Lower lobe of right lung (tissue), 2 donors: Measurements from ENCODE around the gene PLEKHH3. TPM values are rescaled to one million over a fixed set of nuclear protein-coding genes. Genes with fewer than 3 reads are reported as not detected.

Source experiments
- ATAC-seq, 2 donors: fragments of 200-7000 bp; cut with Tn5 transposase; one replicate each; pipeline ENCODE4 v1.9.1; 2020 to 2022; ENCODE audit warnings: mild to moderate bottlenecking in 2 of 2, moderate library complexity in 2 of 2
- DNase-seq: peaks from one replicate; pipeline ENCODE4 v3.0.0-alpha.2; 2020
- H3K27ac ChIP-seq: fragments of 200-600 bp; one replicate; pipeline ENCODE4 v1.8.0; 2022
- H3K27me3 ChIP-seq: fragments of 200-600 bp; one replicate; pipeline ENCODE4 v1.8.0; 2022; ENCODE audit warnings: low read depth
- H3K36me3 ChIP-seq: fragments of 200-600 bp; one replicate; pipeline ENCODE4 v1.8.0; 2022; ENCODE audit warnings: mild to moderate bottlenecking
- H3K4me1 ChIP-seq: fragments of 200-600 bp; one replicate; pipeline ENCODE4 v1.8.0; 2022
- H3K4me3 ChIP-seq: fragments of 200-600 bp; one replicate; pipeline ENCODE4 v1.8.0; 2022; ENCODE audit warnings: mild to moderate bottlenecking
- H3K9me3 ChIP-seq: fragments of 200-600 bp; one replicate; pipeline ENCODE4 v1.8.0; 2022
- intact Hi-C: fragments of 100-400 bp; cut with DNase I; formaldehyde crosslinking; loops from one replicate; pipeline ENCODE4 v1.11.0; 2022
- total RNA-seq: library from RNA; stranded (reverse); fragmentation: NEBNext Ultra II Directional; extraction: Animal tissue kit (Norgen Biotek cat#: 25700); gene quantifications from one replicate; pipeline ENCODE4 v1.2.1, GENCODE V29; 2021
- TF ChIP-seq, protein P1 (sequence below): fragments of 200-600 bp; IDR thresholded peaks from one replicate; pipeline ENCODE4 v1.8.0; 2022; ENCODE audit warnings: antibody characterized with exemption, mild to moderate bottlenecking
- donor health status: DM: no; HTN: yes; CAD: no; lungs with severe emphysema.

Gene PLEKHH3
- total RNA-seq, 1 donor from 2014 or later: 18.3 TPM

DNA sequence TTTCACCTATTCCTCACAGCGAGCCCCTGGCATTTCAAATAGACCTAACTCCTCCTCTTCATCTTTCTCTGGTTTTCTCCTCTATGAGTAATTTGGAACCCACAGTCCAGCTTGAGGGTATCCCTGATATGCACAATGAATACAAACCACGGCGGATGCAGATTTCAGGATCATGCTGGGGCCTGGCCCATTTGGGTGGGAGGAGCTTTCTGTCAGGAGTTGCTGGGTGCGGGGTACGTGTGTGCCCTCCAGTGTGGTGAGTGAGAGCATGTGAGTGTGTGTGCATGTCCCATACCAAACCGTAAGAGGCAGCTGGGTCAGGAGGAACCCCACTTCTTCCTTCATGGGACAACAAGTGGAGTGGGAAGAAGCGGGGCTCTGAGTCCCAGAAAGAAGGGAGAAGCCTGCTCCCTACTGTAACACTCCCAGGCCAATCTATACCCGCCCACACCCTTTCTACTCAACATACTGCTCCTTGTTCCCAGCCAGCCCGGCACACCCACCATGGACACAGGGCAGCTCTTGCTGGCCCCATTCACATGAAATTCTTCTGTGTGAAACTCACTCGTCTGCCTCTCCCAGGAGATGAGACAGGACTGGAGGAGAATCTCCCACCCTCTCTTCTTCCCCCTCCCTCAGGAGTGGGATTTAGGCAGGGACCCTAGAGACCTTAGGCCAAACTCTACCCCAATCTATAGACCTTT, 23.9 kb upstream of the PLEKHH3 start:
- no peak overlapping the region for H3K4me3 ChIP-seq
- TF ChIP-seq, protein P1, sequence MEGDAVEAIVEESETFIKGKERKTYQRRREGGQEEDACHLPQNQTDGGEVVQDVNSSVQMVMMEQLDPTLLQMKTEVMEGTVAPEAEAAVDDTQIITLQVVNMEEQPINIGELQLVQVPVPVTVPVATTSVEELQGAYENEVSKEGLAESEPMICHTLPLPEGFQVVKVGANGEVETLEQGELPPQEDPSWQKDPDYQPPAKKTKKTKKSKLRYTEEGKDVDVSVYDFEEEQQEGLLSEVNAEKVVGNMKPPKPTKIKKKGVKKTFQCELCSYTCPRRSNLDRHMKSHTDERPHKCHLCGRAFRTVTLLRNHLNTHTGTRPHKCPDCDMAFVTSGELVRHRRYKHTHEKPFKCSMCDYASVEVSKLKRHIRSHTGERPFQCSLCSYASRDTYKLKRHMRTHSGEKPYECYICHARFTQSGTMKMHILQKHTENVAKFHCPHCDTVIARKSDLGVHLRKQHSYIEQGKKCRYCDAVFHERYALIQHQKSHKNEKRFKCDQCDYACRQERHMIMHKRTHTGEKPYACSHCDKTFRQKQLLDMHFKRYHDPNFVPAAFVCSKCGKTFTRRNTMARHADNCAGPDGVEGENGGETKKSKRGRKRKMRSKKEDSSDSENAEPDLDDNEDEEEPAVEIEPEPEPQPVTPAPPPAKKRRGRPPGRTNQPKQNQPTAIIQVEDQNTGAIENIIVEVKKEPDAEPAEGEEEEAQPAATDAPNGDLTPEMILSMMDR: no peak
- no peak overlapping the region for H3K27ac ChIP-seq
- peaks cover 85% of the 10 kb centered on the region for H3K36me3 ChIP-seq
- intact Hi-C loops: no loop called here
- no peaks in the 10 kb centered on the region for H3K4me1 ChIP-seq
- DNase-seq: no peak
- no peaks in the 10 kb centered on the region for H3K27me3 ChIP-seq
- no peak for ATAC-seq
- no peaks in the 10 kb centered on the region for H3K9me3 ChIP-seq

DNA sequence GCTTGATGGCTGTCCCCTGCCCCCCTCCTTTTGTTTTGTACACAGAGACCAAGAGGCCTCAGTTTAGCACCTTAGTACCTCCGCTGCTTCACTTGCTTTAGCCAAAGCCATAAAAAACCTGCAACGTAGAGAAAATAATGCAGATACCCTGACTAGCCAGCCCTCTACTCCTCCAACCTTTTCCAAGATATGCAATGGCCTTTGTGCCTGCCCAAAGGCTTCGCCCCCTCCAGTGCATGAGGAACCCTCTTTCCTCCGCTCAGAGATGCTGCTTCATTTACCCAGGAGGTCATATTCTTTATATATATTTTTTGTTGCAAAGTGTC, 22.6 kb upstream of the PLEKHH3 start:
- Histone ChIP-seq H3K27me3 (no peaks in the 10 kb centered on the region), H3K4me3 (no peak overlapping the region), H3K4me1 (no peaks in the 10 kb centered on the region), H3K27ac (no peak overlapping the region), H3K9me3 (no peaks in the 10 kb centered on the region), H3K36me3 (peaks cover 84% of the 10 kb centered on the region)
- TF ChIP-seq, protein P1: no peak
- no peak for ATAC-seq
- DNase-seq: no peak
- intact Hi-C loops: no loop called here

DNA sequence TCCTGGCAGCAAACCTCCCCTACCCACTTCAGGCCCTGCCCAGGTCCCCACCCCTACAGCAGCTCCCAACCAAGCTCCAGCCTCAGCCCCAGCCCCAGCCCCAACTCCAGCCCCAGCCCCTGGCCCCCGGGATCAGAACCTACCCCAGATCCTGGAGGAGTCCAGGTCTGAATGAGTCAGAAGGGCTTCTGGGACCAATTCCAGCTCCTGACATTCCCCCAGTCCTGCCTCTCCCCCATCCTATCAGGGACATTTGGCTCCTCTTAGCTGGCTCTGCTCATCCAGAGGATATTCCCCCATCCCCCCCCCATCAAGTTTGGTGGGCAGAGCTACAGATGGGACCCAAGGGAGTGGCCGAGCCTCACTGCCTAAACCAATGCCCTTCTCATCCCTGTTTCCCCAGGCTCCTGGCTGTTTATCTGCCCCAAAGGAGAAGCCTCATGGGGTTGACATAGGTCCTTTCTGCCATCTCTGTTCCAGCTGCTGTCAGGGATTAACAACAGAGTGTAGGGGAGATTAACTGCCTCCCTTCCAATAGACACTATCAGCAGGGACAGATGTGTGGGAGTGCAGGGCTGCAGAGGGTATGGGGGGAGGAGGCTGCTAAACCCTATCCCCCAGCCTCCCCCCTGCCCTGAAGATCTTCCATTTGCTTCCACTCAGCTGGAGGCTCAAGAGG, 22.1 kb upstream of the PLEKHH3 start:
- DNase-seq (no peak), ATAC-seq (no peak)
- Histone ChIP-seq H3K4me1 (no peaks in the 10 kb centered on the region), H3K27ac (no peak overlapping the region), H3K36me3 (peaks cover 79% of the 10 kb centered on the region), H3K27me3 (no peaks in the 10 kb centered on the region), H3K4me3 (no peak overlapping the region), H3K9me3 (no peaks in the 10 kb centered on the region)
- TF ChIP-seq, protein P1: no peak
- intact Hi-C loops: no loop called here

DNA sequence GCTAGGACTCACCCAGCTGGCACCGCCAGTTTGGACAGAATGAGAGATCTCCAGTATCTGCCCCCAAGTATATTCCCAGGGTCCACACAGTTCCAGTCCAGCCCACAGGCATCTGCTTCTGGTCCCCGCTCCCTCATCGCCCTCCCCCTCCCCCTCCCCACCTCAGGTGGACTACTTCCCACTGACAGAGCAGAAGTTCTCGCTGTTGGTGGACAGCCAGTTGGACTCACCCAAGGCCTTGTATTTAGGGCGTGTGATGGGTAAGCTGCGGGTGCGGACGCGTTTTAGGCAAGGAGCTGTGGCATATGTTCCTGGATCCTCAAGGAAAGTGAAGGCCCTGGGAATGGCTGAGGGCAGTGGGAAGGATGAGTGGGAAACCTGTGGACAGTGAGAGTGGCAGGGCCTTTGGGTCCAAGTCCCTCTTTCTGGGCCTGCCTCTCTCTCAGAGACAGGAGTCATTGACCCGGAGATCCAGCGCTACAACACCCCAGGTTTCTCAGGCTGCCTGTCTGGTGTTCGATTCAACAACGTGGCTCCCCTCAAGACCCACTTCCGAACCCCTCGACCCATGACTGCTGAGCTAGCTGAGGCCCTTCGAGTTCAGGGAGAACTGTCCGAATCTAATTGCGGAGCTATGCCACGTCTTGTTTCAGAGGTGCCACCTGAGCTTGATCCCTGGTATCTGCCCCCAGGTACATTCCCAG, 20.5 kb upstream of the PLEKHH3 start:
- peaks cover 67% of the 10 kb centered on the region for H3K36me3 ChIP-seq
- no peaks in the 10 kb centered on the region for H3K27me3 ChIP-seq
- no peak for DNase-seq
- no peaks in the 10 kb centered on the region for H3K4me1 ChIP-seq
- no peaks in the 10 kb centered on the region for H3K9me3 ChIP-seq
- intact Hi-C loops: no loop called here
- no peak overlapping the region for H3K4me3 ChIP-seq
- ATAC-seq: no peak
- TF ChIP-seq, protein P1: no peak
- no peak overlapping the region for H3K27ac ChIP-seq

DNA sequence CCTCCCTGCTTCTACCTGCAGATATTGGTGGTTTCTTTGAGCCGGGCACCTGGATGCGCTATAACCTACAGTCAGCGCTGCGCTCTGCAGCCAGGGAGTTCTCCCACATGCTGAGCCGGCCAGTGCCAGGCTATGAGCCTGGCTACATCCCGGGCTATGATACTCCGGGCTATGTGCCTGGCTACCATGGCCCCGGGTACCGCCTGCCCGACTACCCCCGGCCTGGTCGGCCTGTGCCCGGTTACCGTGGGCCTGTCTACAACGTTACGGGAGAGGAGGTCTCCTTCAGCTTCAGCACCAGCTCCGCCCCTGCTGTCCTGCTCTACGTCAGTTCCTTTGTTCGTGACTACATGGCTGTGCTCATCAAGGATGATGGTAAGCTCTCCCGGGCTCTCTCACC, 18.7 kb upstream of the PLEKHH3 start:
- no peaks in the 10 kb centered on the region for H3K27me3 ChIP-seq
- intact Hi-C loops: no loop called here
- DNase-seq (no peak), ATAC-seq (no peak)
- no peak overlapping the region for H3K27ac ChIP-seq
- no peaks in the 10 kb centered on the region for H3K9me3 ChIP-seq
- TF ChIP-seq, protein P1: no peak
- no peaks in the 10 kb centered on the region for H3K4me1 ChIP-seq
- no peak overlapping the region for H3K4me3 ChIP-seq
- peaks cover 58% of the 10 kb centered on the region for H3K36me3 ChIP-seq
